ENCODE measurements around the gene CCNYL1. TPM values are rescaled to one million over a fixed set of nuclear protein-coding genes. Genes with fewer than 3 reads are reported as not detected.

The CCNYL1 gene
- total RNA-seq, 4 donors from 2014 or later, result 30.0 to 99.5 (median 31.7) TPM

GRCh38 chr2:207802650-207803049 is 91.2 kb downstream of the CCNYL1 start:
- no peaks in the 10 kb centered on the region for H3K9me3 ChIP-seq
- no peak overlapping the region for H3K4me3 ChIP-seq
- H3K4me1 ChIP-seq, result peaks cover 0 to 16% (median 13%) of the 10 kb centered on the region in 4 donors
- no peaks in the 10 kb centered on the region for H3K27me3 ChIP-seq
- WGBS, 2 donors (ENCODE audit: low coverage in 1 of 2), result 51 to 55% methylated on average over 6 of the region's 6 CpGs
- intact Hi-C loops (cut with DNase I; ENCODE audit: low total_unique reads) (no loop called here), in situ Hi-C loops (cut with MboI; ENCODE audit: low pct_ligation_motif_present in 1 of 4, low pct_unique_long_range_greater_than_20kb in 1 of 4, low sequenced_read_pairs in 3 of 4) (no loop called here)
- no peaks in the 10 kb centered on the region for H3K36me3 ChIP-seq
- peak overlapping the region; percentile 36 to 69 (median 58) for H3K27ac ChIP-seq
- TF ChIP-seq EP300 (IDR thresholded peaks at IDR 0.05; ENCODE audit: low read depth), result peak; percentile 12
- TF ChIP-seq CTCF (IDR thresholded peaks at IDR 0.05), result no peak
- DNase-seq, result peak; percentile 63

Small RNAs within 50 kb of the gene (small RNA-seq; reads per million reads assigned to genes)
- gene RF00019 (0 reads per million in 4 donors), gene RNU6-664P (0 reads per million in 4 donors)

Other genes with a start within 250 kb of the CCNYL1 start
- 10 to 100 TPM; 41.9 to 56.1 (median 51.9) TPM for gene CREB1, start 181.7 kb upstream of the CCNYL1 start, total RNA-seq
- 10 to 100 TPM in 3 of 4 donors, under 1 TPM in 1; 0.60 to 25.4 (median 17.7) TPM for gene METTL21A, start 86.2 kb upstream of the CCNYL1 start, total RNA-seq
- gene FZD5, start 58.3 kb downstream of the CCNYL1 start, total RNA-seq, result 100 to 1,000 TPM in 3 of 4 donors, 10 to 100 TPM in 1; 70.3 to 150 (median 141) TPM

Measured in transverse colon (tissue), 4 donors.